HepG2 (cell line): ENCODE results near the gene IQCM. TPM values are rescaled to one million over a fixed set of nuclear protein-coding genes. Genes with fewer than 3 reads are reported as not detected.
A peak's percentile ranks its signal among the peaks of the same experiment; 100 is the strongest.

ENCODE experiments used
- ATAC-seq: fragments of 200-7000 bp; cut with Tn5 transposase; 3 replicates; pipeline ENCODE4 v1.9.1; 2020; ENCODE audit warnings: mild to moderate bottlenecking, moderate library complexity
- BruUV-seq: library from RNA; stranded (reverse); fragments of 400-500 nt; replicated peaks from 2 replicates; lab custom pipeline; 2021; lab: Mats Ljungman, UMichigan
- CTCF ChIA-PET: fragments of 300-600 bp; formaldehyde crosslinking; extraction: SDS; loops from one replicate; lab custom pipeline; 2021; ENCODE audit warnings: low total read pairs, inconsistent platforms, low intra/inter-chr PET ratio; lab: Yijun Ruan, JAX
- POLR2A ChIA-PET: fragments of 350-600 bp; sonication (Branson Sonifier 250); formaldehyde crosslinking; loops from one replicate; lab custom pipeline; 2020; ENCODE audit warnings: antibody characterized with exemption, inconsistent platforms; lab: Yijun Ruan, JAX
- DNase-seq: peaks from one replicate; pipeline ENCODE4 v3.0.0-alpha.2; 2015; ENCODE audit warnings: low spot score
- FAIRE-seq: peaks from 3 replicates; lab custom pipeline; 2011; peaks lifted over from hg19 to GRCh38; lab: Jason Lieb, UNC
- H2AFZ ChIP-seq: one replicate; pipeline ENCODE4 v1.6.1; 2011; ENCODE audit warnings: low read length, inconsistent platforms
- H3K27ac ChIP-seq: fragments of 300-600 bp; 3 replicates; pipeline ENCODE4 v1.8.0; 2011; ENCODE audit warnings: mixed run types, mild to moderate bottlenecking, mixed read lengths, low read length, inconsistent platforms; ENCODE audit not compliant: insufficient read depth; ENCODE audit errors: extremely low read length
- H3K27me3 ChIP-seq, 2 experiments: fragments of 200-600 bp in 1 of 2; 2 replicates in 1 of 2; 3 replicates in 1 of 2; pipeline versions ENCODE4 v1.6.0 to v1.8.0; 2011; ENCODE audit warnings: low read length in 2 of 2, mild to moderate bottlenecking in 2 of 2, moderate library complexity in 2 of 2, inconsistent platforms in 1 of 2; ENCODE audit not compliant: insufficient read depth in 2 of 2, control insufficient read depth in 1 of 2
- H3K36me3 ChIP-seq, 2 experiments: fragments of 200-600 bp in 1 of 2; replicated peaks in 1 of 2; 2 replicates in 1 of 2; 3 replicates in 1 of 2; pipeline versions ENCODE4 v1.5.1 to v1.8.0; 2011; ENCODE audit warnings: low read length in 2 of 2, inconsistent platforms in 1 of 2; ENCODE audit not compliant: insufficient read depth in 2 of 2, control insufficient read depth in 1 of 2
- H3K4me1 ChIP-seq: 2 replicates; pipeline ENCODE4 v1.5.1; 2012; ENCODE audit warnings: low read length, inconsistent platforms; ENCODE audit not compliant: insufficient read depth
- H3K4me2 ChIP-seq: 2 replicates; pipeline ENCODE4 v1.6.0; 2011; ENCODE audit warnings: low read depth, low read length, inconsistent platforms
- H3K4me3 ChIP-seq, 3 experiments: fragments of 200-600 bp in 1 of 3; sonication (generic), shearing (Covaris generic) in 1 of 3; replicated peaks in 1 of 3; 2 replicates each; pipeline ENCODE4 v1.5.1; 2011 to 2016; ENCODE audit warnings: low read length in 3 of 3, inconsistent platforms in 2 of 3, low read depth in 2 of 3, mild to moderate bottlenecking in 2 of 3, control low read depth in 1 of 3, mixed read lengths in 1 of 3; ENCODE audit not compliant: insufficient read depth in 1 of 3
- H3K79me2 ChIP-seq: one replicate; pipeline ENCODE4 v1.6.1; 2011; ENCODE audit warnings: low read length, inconsistent platforms; ENCODE audit not compliant: insufficient read depth
- H3K9ac ChIP-seq: 2 replicates; pipeline ENCODE4 v1.6.0; 2011; ENCODE audit warnings: mild to moderate bottlenecking, low read depth, low read length, inconsistent platforms; ENCODE audit not compliant: insufficient read depth
- H3K9me3 ChIP-seq: 2 replicates; pipeline ENCODE4 v1.5.1; 2012; ENCODE audit warnings: mild to moderate bottlenecking, low read length
- H4K20me1 ChIP-seq: 2 replicates; pipeline ENCODE4 v1.6.0; 2011; ENCODE audit warnings: inconsistent platforms, mild to moderate bottlenecking, low read length, moderate library complexity; ENCODE audit not compliant: insufficient read depth
- FOXO1 ChIP-seq: sonication (generic); formaldehyde crosslinking; IDR thresholded peaks from 2 replicates; pipeline ENCODE4 v1.4.0; 2020; ENCODE audit warnings: missing genetic modification reagents
- HNF1A ChIP-seq, 2 experiments: sonication (generic) in 1 of 2; formaldehyde crosslinking in 1 of 2; IDR thresholded peaks; 2 replicates each; pipeline versions ENCODE4 v1.4.0 to v1.6.1; 2016 to 2020; ENCODE audit warnings: borderline replicate concordance in 1 of 2, low read depth in 1 of 2, mild to moderate bottlenecking in 1 of 2, missing genetic modification reagents in 1 of 2
- ISX ChIP-seq: sonication (generic); formaldehyde crosslinking; conservative IDR thresholded peaks from 2 replicates; pipeline ENCODE4 v1.5.0; 2020; ENCODE audit warnings: missing genetic modification reagents
- JARID2 ChIP-seq: sonication (generic); formaldehyde crosslinking; IDR thresholded peaks from 2 replicates; pipeline ENCODE4 v1.8.1; 2023; ENCODE audit warnings: missing genetic modification reagents, inconsistent platforms; ENCODE audit not compliant: insufficient replicate concordance
- MAFK ChIP-seq, 2 experiments: IDR thresholded peaks in 1 of 2; conservative IDR thresholded peaks in 1 of 2; 2 replicates each; pipeline ENCODE4 v1.6.1; 2011; ENCODE audit warnings: improper control_type of control experiment in 2 of 2, low read length in 2 of 2
- MIXL1 ChIP-seq: IDR thresholded peaks from 2 replicates; pipeline ENCODE4 v1.6.1; 2016
- PCBP1 ChIP-seq: fragments of 200-400 bp; formaldehyde crosslinking; IDR thresholded peaks from 2 replicates; pipeline ENCODE4 v1.6.1; 2017; ENCODE audit warnings: mild to moderate bottlenecking, low read depth, low read length, borderline replicate concordance
- PRMT3 ChIP-seq: sonication (generic); formaldehyde crosslinking; IDR thresholded peaks from 2 replicates; pipeline ENCODE4 v1.8.1; 2022; ENCODE audit warnings: low read depth, mild to moderate bottlenecking, moderate library complexity, missing genetic modification reagents, borderline replicate concordance
- RARA ChIP-seq: IDR thresholded peaks from 2 replicates; pipeline ENCODE4 v1.6.1; 2016; ENCODE audit warnings: missing genetic modification reagents, missing compliant biosample characterization
- RERE ChIP-seq: IDR thresholded peaks from 2 replicates; pipeline ENCODE4 v1.6.1; 2016; ENCODE audit warnings: low read depth, missing genetic modification reagents, missing compliant biosample characterization
- ZBTB21 ChIP-seq: sonication (generic); formaldehyde crosslinking; IDR thresholded peaks from 2 replicates; pipeline ENCODE4 v1.4.0; 2020; ENCODE audit warnings: missing genetic modification reagents
- ZNF550 ChIP-seq: sonication (generic); formaldehyde crosslinking; IDR thresholded peaks from 2 replicates; pipeline ENCODE4 v1.4.0; 2020; ENCODE audit warnings: mild to moderate bottlenecking, missing genetic modification reagents, borderline replicate concordance
- ZNF597 ChIP-seq: sonication (generic); formaldehyde crosslinking; IDR thresholded peaks from 2 replicates; pipeline ENCODE4 v1.5.0; 2020; ENCODE audit warnings: missing genetic modification reagents
- WGBS: methylation state at CpG from one replicate; pipeline ENCODE4 v1.1.6; 2017; ENCODE audit warnings: low lambda C conversion rate; 5-methylcytosine and 5-hydroxymethylcytosine counted together
- in situ Hi-C: cut with HindIII; loops from 2 replicates; pipeline ENCODE4 v1.10.0; 2017; ENCODE audit warnings: low pct_unique_long_range_greater_than_20kb; ENCODE audit not compliant: extremely low pct_ligation_motif_present
- intact Hi-C: fragments of 100-400 bp; cut with micrococcal nuclease; formaldehyde crosslinking; loops from one replicate; pipeline ENCODE4 v1.10.0; 2022; ENCODE audit not compliant: unreplicated experiment
- polyA plus RNA-seq, 8 experiments: library from polyadenylated mRNA; depleted of rRNA in 3 of 8; stranded (reverse) in 7 of 8; unstranded in 1 of 8; fragments of >200 nt; fragmentation: Illumina TruSeq in 4 of 8; extraction: Trizol in 4 of 8; gene quantifications; 2 replicates each; pipeline versions ENCODE4 v1.2.1 to v1.2.3, GENCODE V29; 2011 to 2016; ENCODE audit warnings: low read depth in 4 of 8, missing spikeins in 1 of 8, mixed read lengths in 1 of 8; ENCODE audit not compliant: insufficient read depth in 1 of 8
- total RNA-seq, 5 experiments: library from RNA; depleted of rRNA; stranded (reverse); fragments of >200 nt; fragmentation: Illumina TruSeq; extraction: Trizol; gene quantifications; 2 replicates each; pipeline ENCODE4 v1.2.3, GENCODE V29; 2016; ENCODE audit warnings: low read depth in 1 of 5

The IQCM gene
- total and polyA plus RNA-seq, 2 of the 13 experiments (the other 11 are each of a cell fraction or from before 2014, with no cell fraction given) = not detected

GRCh38 chr4:149493492-149493891 lies 322.2 kb downstream of the IQCM start (continued):
- TF ChIP-seq PRMT3 = no peak
- TF ChIP-seq MIXL1 (CRISPR knock-in tag) = 0 out of 2 replicates have a peak, but pooled peaks have one; percentile 48
- peak; percentile 47; the same call in 1 of the 2 replicates for TF ChIP-seq RARA (CRISPR knock-in tag)
- TF ChIP-seq ZNF550 = no peak

DNA sequence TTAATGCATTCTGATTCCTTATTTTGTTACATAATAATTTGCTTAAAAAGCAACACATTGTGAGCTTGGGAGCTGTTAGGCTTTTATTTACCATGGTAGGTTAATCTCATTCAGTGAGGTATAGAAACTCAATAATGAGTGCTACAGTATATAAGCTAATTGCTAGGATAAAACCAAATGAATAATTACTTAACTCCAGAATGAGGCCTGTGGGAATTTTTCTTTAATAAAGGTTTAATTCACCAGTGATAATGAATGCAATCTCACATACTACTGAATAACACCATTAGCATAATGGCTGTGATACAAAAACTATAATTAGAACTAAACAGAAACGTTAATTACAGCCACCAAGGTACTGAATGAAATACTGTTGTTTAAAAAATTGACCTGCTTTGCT lies 326.3 kb downstream of the IQCM start:
- no TSS peak for BruUV-seq
- DNase-seq = no peak
- Histone ChIP-seq H3K4me2 (no peak overlapping the region), H3K4me3 (no peak overlapping the region), H3K79me2 (no peaks in the 10 kb centered on the region), H3K36me3 (no peaks in the 10 kb centered on the region), H3K27me3 (no peaks in the 10 kb centered on the region), H3K4me1 (peaks cover 15% of the 10 kb centered on the region; the same call in 1 of the 2 replicates), H3K27ac (no peak overlapping the region), H2AFZ (no peak overlapping the region), H4K20me1 (no peaks in the 10 kb centered on the region), H3K9ac (no peak overlapping the region), H3K9me3 (peaks cover 58% of the 10 kb centered on the region)
- FAIRE-seq = no peak
- ChIA-PET CTCF (no interaction called here), POLR2A (no interaction called here)
- in situ Hi-C loops = no loop called here
- ATAC-seq = no peak
- 0% methylated on average over 1 of the region's 1 CpG for WGBS
- intact Hi-C loops = no loop called here
- TF ChIP-seq RERE (CRISPR knock-in tag) = no peak
- TF ChIP-seq ZNF597 (CRISPR knock-in tag) = no peak
- no peak for TF ChIP-seq ZBTB21 (CRISPR knock-in tag)
- TF ChIP-seq JARID2 (CRISPR knock-in tag) = no peak
- TF ChIP-seq HNF1A (IDR thresholded peaks at IDR 0.05; ENCODE audit: low read depth) = no peak
- TF ChIP-seq HNF1A (CRISPR knock-in tag; IDR thresholded peaks at IDR 0.05; ENCODE audit: borderline replicate concordance) = no peak
- no peak for TF ChIP-seq FOXO1 (CRISPR knock-in tag)
- TF ChIP-seq PCBP1 = no peak
- no peak for TF ChIP-seq ISX
- TF ChIP-seq MAFK (conservative IDR thresholded peaks at IDR 0.05 in 1 of 2, IDR thresholded peaks at IDR 0.05 in 1 of 2; ENCODE audit: low read length in 2 of 2) = no peak
